Coronary artery (tissue), 2 donors: ENCODE results near the gene CTNNA2.

Source experiments
- DNase-seq: peaks from one replicate; pipeline ENCODE4 v3.0.0-alpha.2; 2017; ENCODE audit warnings: low spot score
- H3K27ac ChIP-seq, 2 donors: fragments of 200-600 bp; sonication (generic); one replicate each; pipeline ENCODE4 v1.5.1; 2016 to 2019
- H3K4me3 ChIP-seq: fragments of 200-600 bp; sonication (generic); 2 replicates; pipeline ENCODE4 v1.5.1; 2016; ENCODE audit warnings: mild to moderate bottlenecking, moderate library complexity
- TF ChIP-seq, protein P1 (sequence below): fragments of 200-600 bp; sonication (generic); IDR thresholded peaks from one replicate; pipeline ENCODE4 v1.5.1; 2019; ENCODE audit warnings: antibody characterized with exemption

The CTNNA2 gene

DNA sequence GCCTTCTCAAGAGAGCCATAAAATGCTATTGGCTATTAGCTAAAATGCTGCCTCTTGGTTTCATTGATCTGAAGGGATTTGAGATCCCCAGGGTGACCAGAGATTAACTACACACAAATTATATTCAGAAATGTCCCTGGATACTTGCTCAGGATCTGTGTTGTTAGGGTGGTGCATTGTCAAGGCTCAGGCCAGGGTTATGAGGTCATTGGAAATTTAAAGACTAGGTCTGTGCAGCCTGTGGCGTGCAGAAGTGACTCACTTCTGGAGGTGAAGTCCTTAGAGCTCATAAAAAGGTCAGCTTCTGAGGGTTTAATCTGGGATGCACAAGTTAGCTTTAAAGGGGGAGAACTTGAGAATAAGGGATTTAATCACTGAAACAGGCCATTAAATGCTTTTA lies 768.2 kb downstream of the CTNNA2 start:
- H3K4me3 ChIP-seq: no peak overlapping the region
- DNase-seq: no peak
- H3K27ac ChIP-seq: no peak overlapping the region
- TF ChIP-seq, protein P1, sequence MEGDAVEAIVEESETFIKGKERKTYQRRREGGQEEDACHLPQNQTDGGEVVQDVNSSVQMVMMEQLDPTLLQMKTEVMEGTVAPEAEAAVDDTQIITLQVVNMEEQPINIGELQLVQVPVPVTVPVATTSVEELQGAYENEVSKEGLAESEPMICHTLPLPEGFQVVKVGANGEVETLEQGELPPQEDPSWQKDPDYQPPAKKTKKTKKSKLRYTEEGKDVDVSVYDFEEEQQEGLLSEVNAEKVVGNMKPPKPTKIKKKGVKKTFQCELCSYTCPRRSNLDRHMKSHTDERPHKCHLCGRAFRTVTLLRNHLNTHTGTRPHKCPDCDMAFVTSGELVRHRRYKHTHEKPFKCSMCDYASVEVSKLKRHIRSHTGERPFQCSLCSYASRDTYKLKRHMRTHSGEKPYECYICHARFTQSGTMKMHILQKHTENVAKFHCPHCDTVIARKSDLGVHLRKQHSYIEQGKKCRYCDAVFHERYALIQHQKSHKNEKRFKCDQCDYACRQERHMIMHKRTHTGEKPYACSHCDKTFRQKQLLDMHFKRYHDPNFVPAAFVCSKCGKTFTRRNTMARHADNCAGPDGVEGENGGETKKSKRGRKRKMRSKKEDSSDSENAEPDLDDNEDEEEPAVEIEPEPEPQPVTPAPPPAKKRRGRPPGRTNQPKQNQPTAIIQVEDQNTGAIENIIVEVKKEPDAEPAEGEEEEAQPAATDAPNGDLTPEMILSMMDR: no peak

DNA sequence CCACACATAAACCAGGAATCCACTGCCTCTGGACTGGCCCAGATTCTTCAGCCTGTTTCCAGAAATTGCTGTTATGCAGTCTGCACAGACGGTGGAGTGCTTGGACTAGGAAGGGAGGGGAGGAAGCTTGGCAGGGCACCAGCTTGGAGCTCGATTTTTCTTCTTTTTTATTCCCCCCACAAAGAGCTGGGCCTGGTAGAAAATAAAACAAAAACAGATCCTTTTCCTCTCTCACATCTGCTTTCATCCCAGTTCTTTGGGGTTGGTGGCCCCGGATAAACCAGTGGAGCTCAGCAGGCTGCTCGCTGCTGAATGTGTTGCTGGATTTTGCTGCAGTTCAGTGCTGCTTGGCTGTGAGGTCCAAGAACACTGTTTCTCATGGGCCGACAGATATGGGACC lies 775.7 kb downstream of the CTNNA2 start:
- TF ChIP-seq, protein P1: no peak
- Histone ChIP-seq H3K27ac (no peak overlapping the region), H3K4me3 (no peak overlapping the region)
- DNase-seq: no peak

DNA sequence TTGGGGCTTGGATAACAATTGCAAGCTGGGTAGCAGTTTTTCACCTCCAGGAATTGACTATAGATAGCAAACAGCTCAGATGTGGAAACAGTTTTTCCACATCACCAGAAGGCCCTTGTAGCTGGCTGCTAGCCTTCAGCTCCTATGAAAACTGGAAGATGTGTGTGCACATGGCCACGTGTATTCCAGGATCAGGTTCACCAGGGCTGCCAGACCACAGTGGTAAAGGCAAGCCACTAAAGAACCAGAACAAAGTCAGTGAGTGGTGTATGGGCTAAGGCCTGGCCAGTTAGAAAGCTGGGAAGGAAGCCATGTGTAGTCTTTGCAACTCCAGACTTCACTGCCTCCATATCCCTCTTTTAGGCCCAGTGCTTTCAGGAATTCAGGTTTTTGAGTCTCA lies 778.8 kb downstream of the CTNNA2 start:
- no peak overlapping the region for H3K4me3 ChIP-seq
- H3K27ac ChIP-seq: no peak overlapping the region
- no peak for DNase-seq
- TF ChIP-seq, protein P1: no peak

DNA sequence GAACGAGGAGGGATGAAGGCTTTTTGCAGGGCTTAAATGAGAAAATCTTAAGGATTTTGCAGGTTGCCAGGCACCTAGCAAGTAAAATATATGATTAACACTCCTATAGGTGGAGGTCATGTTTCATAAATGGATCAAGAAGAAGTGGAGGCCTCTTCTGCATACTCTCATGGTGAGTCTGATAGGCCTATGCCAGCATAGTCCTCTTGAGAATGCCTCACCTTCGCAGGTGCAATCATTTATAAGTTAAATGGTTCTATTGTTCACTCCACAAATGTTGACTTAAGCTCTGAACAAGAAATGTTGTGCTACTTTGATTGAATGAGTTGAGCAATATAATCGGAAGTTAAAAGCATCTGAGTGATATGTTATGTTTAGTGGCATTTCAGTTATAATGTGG lies 779.6 kb downstream of the CTNNA2 start:
- H3K4me3 ChIP-seq: no peak overlapping the region
- TF ChIP-seq, protein P1: no peak
- H3K27ac ChIP-seq: no peak overlapping the region
- DNase-seq: no peak

DNA sequence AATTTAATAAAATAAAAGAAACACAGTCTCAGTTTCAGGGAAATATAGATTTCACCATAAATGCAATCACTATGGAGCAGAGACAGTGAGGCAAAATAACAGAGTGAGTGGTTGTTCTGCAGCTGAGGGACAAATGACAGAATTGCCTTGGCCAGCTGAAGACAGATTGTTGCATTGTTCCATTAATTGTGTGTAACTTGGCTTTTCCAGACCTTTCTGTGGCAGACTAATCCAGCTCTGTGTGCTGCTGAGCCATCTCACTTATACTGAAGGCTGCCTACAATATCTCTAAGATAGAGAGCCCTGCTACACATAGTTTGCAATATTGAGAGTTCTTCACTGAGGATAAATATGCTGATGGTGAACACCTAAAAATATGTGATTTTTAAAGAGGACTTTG lies 780.2 kb downstream of the CTNNA2 start:
- no peak for DNase-seq
- Histone ChIP-seq H3K27ac (no peak overlapping the region), H3K4me3 (no peak overlapping the region)
- TF ChIP-seq, protein P1: no peak

GRCh38 chr2:80298954-80299353 lies 786.1 kb downstream of the CTNNA2 start:
- H3K27ac ChIP-seq: no peak overlapping the region
- TF ChIP-seq, protein P1: no peak

GRCh38 chr2:80299661-80300060 lies 786.8 kb downstream of the CTNNA2 start:
- DNase-seq: no peak
- Histone ChIP-seq H3K27ac (no peak overlapping the region), H3K4me3 (no peak overlapping the region)
- TF ChIP-seq, protein P1: no peak

More at GRCh38 chr2:80298954-80299353, 786.1 kb downstream of the CTNNA2 start:
- H3K4me3 ChIP-seq: no peak overlapping the region
- no peak for DNase-seq
